ENCODE data around the gene PDPK1. TPM values are rescaled to one million over a fixed set of nuclear protein-coding genes. Genes with fewer than 3 reads are reported as not detected.
A peak's percentile ranks its signal among the peaks of the same experiment; 100 is the strongest.
"Not testable (repeated sequence)": the region's sequence is repeated elsewhere in the genome, so short reads cannot be mapped to it uniquely, and the experiment has no call there.

Gene PDPK1
- total RNA-seq, 2 donors from 2014 or later, result 53.0 to 53.8 TPM

DNA sequence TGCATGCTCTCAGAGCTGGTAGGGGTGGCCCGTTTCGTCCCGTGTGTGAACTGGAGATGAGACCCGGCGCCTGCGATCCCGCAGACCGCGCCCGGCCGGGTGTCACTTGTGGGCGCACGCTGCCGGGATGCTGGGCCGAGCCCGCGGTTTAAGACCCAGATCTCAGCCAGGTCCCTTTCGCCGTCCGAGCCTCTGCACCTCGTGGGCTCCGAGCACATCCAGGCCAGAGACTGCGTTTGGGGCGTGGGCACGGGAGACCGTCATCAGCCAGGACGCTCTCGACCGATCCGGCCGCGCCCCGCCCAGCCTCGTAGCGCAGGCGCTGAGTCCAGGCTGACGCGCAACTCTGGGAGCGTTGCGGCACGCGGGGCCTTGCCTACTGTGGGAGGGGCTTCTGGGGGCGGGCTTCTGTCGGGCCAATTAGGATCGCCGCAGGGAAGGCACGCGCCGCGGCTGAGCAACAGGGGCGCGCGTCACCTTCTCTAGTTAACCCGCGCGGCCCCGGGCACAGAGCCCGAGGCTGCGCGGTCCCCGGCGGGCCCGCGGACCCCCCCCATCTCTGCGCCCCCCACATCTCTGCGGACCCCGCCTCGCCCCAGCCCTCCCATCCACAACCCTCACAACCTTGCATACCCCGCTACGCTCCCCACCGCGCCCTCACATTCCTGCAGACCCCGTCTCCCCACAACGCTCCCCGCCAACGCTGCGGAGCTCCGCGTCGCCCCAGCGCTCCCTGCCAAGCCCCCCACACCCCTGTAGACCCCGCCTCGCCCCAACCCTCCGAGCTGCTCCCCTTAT is 5.9 kb upstream of the PDPK1 start:
- ATAC-seq (replicated peaks in 1 of 2), result peak; percentile 90 to 92
- Mint-ChIP-seq H3K4me3 (peak overlapping the region; percentile 94 to 100), H3K27me3 (ENCODE audit: low read depth) (no peaks in the 10 kb centered on the region)

GRCh38 chr16:2532494-2533141 is 5.2 kb upstream of the PDPK1 start:
- Mint-ChIP-seq H3K27me3 (ENCODE audit: low read depth) (no peaks in the 10 kb centered on the region), H3K4me3 (peak overlapping the region; percentile 94 to 100), H3K27ac (peak overlapping the region; percentile 95), H3K36me3 (ENCODE audit: insufficient read depth in 2 of 2) (peaks cover 2% of the 10 kb centered on the region in 2 donors), H3K9me3 (no peaks in the 10 kb centered on the region), H3K4me1 (ENCODE audit: low read depth) (peaks cover 36% of the 10 kb centered on the region)
- ATAC-seq (replicated peaks in 1 of 2) (peak; percentile 40 to 45), DNase-seq (peak; percentile 78 to 79)

More for the DNA sequence above, 5.9 kb upstream of the PDPK1 start:
- peaks cover 2 to 4% of the 10 kb centered on the region in 2 donors for H3K36me3 Mint-ChIP-seq (ENCODE audit: insufficient read depth in 2 of 2)
- no peaks in the 10 kb centered on the region for H3K9me3 Mint-ChIP-seq
- H3K4me1 Mint-ChIP-seq (ENCODE audit: low read depth), result peaks cover 30% of the 10 kb centered on the region
- DNase-seq, result peak; percentile 98 to 99
- peak overlapping the region; percentile 95 for H3K27ac Mint-ChIP-seq

DNA sequence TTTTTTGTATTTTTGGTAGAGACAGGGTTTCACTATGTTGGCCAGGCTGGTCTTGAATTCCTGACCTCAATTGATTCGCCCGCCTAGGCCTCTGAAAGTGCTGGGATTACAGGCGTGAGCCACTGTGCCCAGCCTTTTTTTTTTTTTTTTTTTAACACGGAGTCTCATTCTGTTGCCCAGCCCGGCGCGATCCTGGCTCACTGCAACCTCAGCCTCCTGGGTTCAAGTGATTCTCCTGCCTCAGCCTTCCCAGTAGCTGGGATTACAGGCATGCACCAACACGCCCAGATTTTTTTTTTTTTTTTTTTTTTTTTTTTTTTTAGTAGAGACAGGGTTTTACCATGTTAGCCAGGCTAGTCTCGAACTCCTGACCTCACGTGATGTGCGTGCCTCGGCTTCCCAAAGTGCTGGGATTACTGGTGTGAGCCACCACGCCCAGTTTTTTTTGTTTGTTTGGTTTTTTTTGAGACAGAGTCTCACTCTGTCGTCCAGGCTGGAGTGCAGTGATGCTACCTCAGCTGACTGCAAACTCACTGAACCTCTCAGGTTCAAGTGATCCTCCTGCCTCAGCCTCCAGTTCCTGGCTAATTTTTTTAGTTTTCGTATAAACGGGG is 4.6 kb upstream of the PDPK1 start:
- not testable (repeated sequence) for ATAC-seq (replicated peaks in 1 of 2)
- H3K27ac Mint-ChIP-seq, result peak overlapping the region; percentile 95
- H3K4me3 Mint-ChIP-seq, result peak overlapping the region; percentile 94 to 100

DNA sequence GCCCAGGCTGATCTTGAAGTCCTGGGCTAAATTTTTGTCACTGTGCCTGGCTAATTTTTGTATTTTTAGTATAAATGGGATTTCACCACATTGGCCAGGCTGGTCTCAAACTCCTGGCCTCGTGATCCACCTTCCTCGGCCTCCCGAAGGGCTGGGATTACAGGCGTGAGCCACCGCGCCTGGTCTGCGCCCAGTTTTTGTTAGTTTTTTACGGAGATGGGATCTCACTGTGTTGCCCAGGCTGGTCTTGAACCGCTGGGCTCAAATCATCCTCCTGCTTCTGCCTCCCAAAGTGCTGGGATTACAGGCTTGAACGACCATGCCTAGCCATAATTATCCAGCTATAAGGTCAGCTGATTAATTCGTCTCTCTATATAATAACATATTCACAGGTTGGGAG is 3.9 kb upstream of the PDPK1 start:
- Mint-ChIP-seq H3K9me3 (no peaks in the 10 kb centered on the region), H3K27ac (peak overlapping the region; percentile 81), H3K4me3 (peak overlapping the region; percentile 69 to 74), H3K36me3 (ENCODE audit: insufficient read depth in 2 of 2) (peaks cover 2 to 4% of the 10 kb centered on the region in 2 donors), H3K27me3 (ENCODE audit: low read depth) (no peaks in the 10 kb centered on the region), H3K4me1 (ENCODE audit: low read depth) (peaks cover 40% of the 10 kb centered on the region)
- DNase-seq, result no peak
- no peak for ATAC-seq (replicated peaks in 1 of 2)

More for the DNA sequence above, 4.6 kb upstream of the PDPK1 start:
- DNase-seq; H3K27me3 Mint-ChIP-seq (ENCODE audit: low read depth); H3K9me3 Mint-ChIP-seq; H3K36me3 Mint-ChIP-seq (ENCODE audit: insufficient read depth in 2 of 2): not testable (repeated sequence)
- peaks cover 36% of the 10 kb centered on the region for H3K4me1 Mint-ChIP-seq (ENCODE audit: low read depth)

DNA sequence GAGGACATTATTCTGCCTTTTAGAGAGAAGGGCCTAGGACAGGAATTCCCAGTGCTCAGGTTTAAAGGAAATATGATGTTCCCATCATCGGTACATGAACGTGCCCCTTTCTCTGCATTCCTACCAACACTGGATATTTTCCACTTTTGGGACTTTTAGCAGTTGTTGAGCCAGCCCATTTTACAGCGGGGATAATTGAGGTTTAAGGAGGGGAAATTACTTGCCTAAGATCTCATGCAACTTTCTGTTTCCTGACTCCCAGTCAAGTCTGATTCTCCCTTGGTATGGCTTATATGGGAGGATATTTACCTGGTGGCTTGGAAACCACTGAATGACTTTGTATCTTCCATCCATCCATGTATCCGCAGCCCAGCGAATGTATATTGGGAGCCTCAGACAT is 3.5 kb upstream of the PDPK1 start:
- peaks cover 45% of the 10 kb centered on the region for H3K4me1 Mint-ChIP-seq (ENCODE audit: low read depth)
- H3K27ac Mint-ChIP-seq, result peak overlapping the region; percentile 81
- not testable (repeated sequence) for H3K27me3 Mint-ChIP-seq (ENCODE audit: low read depth); DNase-seq; H3K9me3 Mint-ChIP-seq; ATAC-seq (replicated peaks in 1 of 2); H3K36me3 Mint-ChIP-seq (ENCODE audit: insufficient read depth in 2 of 2)
- H3K4me3 Mint-ChIP-seq, result peak overlapping the region in 1 of 2 donors; percentile 69

- no peaks in the 10 kb centered on the region for H3K27me3 Mint-ChIP-seq (ENCODE audit: low read depth)
- peaks cover 57% of the 10 kb centered on the region for H3K4me1 Mint-ChIP-seq (ENCODE audit: low read depth)
- H3K4me3 Mint-ChIP-seq, result no peak overlapping the region
- DNase-seq (no peak), ATAC-seq (replicated peaks in 1 of 2) (no peak)
- peaks cover 2 to 3% of the 10 kb centered on the region in 2 donors for H3K36me3 Mint-ChIP-seq (ENCODE audit: insufficient read depth in 2 of 2)
- H3K9me3 Mint-ChIP-seq, result no peaks in the 10 kb centered on the region
- no peak overlapping the region for H3K27ac Mint-ChIP-seq
Measured at GRCh38 chr16:2535625-2536013, 2.2 kb upstream of the PDPK1 start.

GRCh38 chr16:2539192-2539844 is 1.5 kb downstream of the PDPK1 start:
- not testable (repeated sequence) for H3K9me3 Mint-ChIP-seq; DNase-seq; ATAC-seq (replicated peaks in 1 of 2); H3K27me3 Mint-ChIP-seq (ENCODE audit: low read depth); H3K36me3 Mint-ChIP-seq (ENCODE audit: insufficient read depth in 2 of 2)
- peaks cover 46% of the 10 kb centered on the region for H3K4me1 Mint-ChIP-seq (ENCODE audit: low read depth)
- H3K27ac Mint-ChIP-seq, result peak overlapping the region; percentile 58
- H3K4me3 Mint-ChIP-seq, result peak overlapping the region; percentile 88 to 98

DNA sequence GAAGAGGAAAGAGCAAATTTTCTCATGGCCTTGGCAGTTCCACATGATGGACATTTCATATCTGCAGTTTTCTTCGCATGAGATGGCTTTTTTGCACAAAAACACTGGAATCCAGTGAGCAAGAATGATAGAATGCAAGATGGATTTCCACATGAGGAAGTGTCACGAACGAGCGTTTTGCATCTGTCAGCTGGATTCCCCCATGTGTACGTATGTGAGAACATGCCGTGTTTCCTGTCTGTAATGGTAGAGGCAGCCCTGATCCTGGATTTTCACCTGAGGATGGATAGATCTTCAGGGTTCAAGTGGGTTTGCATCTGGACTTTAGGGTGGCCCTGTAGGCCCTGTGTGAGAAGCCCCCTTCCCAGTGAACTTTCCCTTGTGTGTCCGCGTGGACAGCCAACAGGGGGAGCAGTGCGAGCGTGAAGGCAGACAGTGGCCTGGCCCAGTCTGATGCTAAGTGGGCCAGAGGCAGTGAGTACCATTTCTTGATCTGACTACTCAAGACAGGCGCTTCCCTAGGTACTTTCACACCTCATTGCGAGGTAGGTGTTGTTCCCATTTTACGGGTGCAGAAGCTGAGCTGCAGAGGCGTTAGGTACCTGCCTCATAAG is 2.1 kb downstream of the PDPK1 start:
- not testable (repeated sequence) for H3K27me3 Mint-ChIP-seq (ENCODE audit: low read depth); H3K9me3 Mint-ChIP-seq; H3K36me3 Mint-ChIP-seq (ENCODE audit: insufficient read depth in 2 of 2)
- H3K4me3 Mint-ChIP-seq, result peak overlapping the region; percentile 88 to 98
- ATAC-seq (replicated peaks in 1 of 2), result peak in 1 of 2 donors; percentile 37
- peaks cover 50% of the 10 kb centered on the region for H3K4me1 Mint-ChIP-seq (ENCODE audit: low read depth)
- DNase-seq, result peak; percentile 50 to 59
- H3K27ac Mint-ChIP-seq, result peak overlapping the region; percentile 15

- peaks cover 55% of the 10 kb centered on the region for H3K4me1 Mint-ChIP-seq (ENCODE audit: low read depth)
- H3K4me3 Mint-ChIP-seq, result peak overlapping the region; percentile 24 to 48
Measured at GRCh38 chr16:2540912-2541311, 3.1 kb downstream of the PDPK1 start.

GRCh38 chr16:2541409-2541808 is 3.6 kb downstream of the PDPK1 start:
- Mint-ChIP-seq H3K4me1 (ENCODE audit: low read depth) (peaks cover 59% of the 10 kb centered on the region), H3K4me3 (peak overlapping the region in 1 of 2 donors; percentile 48)
- not testable (repeated sequence) for DNase-seq; H3K27me3 Mint-ChIP-seq (ENCODE audit: low read depth); H3K36me3 Mint-ChIP-seq (ENCODE audit: insufficient read depth in 2 of 2); H3K27ac Mint-ChIP-seq; H3K9me3 Mint-ChIP-seq; ATAC-seq (replicated peaks in 1 of 2)

More at GRCh38 chr16:2540912-2541311, 3.1 kb downstream of the PDPK1 start:
- not testable (repeated sequence) for H3K36me3 Mint-ChIP-seq (ENCODE audit: insufficient read depth in 2 of 2); H3K9me3 Mint-ChIP-seq; ATAC-seq (replicated peaks in 1 of 2); H3K27me3 Mint-ChIP-seq (ENCODE audit: low read depth); DNase-seq
- H3K27ac Mint-ChIP-seq, result peak overlapping the region; percentile 30

DNA sequence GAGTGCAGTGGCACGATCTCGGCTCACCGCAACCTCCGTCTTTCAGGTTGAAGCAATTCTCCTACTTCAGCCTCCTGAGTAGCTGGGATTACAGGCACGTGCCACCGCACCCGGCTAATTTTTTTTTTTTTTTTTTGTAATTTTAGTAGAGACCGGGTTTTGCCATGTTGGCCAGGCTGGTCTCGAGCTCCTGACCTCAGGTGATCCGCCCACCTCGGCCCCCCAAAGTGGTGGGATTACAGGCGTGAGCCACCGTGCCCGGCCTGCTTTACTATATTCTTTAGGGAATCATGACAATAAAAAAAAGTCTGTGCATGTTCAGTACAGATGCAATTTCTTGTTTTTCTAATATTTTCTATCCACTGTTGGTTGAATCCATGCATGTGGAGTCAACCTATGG is 6.0 kb downstream of the PDPK1 start:
- H3K27me3 Mint-ChIP-seq (ENCODE audit: low read depth); DNase-seq; H3K9me3 Mint-ChIP-seq; ATAC-seq (replicated peaks in 1 of 2); H3K4me3 Mint-ChIP-seq; H3K36me3 Mint-ChIP-seq (ENCODE audit: insufficient read depth in 2 of 2); H3K27ac Mint-ChIP-seq: not testable (repeated sequence)
- H3K4me1 Mint-ChIP-seq (ENCODE audit: low read depth), result peaks cover 46% of the 10 kb centered on the region

DNA sequence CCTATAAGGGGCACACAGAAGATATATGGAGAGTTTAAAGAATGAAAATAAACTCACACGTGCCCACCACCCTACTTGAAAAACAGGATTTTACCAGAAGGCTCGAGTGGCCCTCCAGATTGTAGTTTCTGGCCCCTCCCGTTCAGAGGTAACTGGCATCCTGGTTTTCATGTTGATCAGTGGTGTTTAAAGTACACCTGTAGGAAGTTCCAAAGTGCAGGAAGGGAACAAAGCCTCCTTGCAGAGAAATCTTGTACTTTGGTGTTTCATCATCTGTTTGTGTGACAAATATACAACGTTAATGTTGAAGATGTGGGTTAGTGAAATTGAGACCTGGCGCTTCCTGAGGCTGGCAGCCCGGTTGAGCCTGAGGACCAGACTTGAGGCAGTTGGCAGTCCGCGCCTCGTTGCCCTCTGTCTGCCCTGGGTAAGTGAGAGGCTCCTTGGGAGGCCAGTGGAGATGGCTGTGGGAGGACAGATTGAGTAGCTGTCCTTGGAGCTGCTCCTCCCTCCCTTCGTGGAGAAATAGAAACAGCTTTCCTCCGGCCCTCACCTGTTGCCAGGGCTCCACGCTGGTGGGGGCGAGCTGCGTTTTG is 12.6 kb downstream of the PDPK1 start:
- DNase-seq; H3K27me3 Mint-ChIP-seq (ENCODE audit: low read depth); H3K9me3 Mint-ChIP-seq; H3K4me1 Mint-ChIP-seq (ENCODE audit: low read depth); H3K36me3 Mint-ChIP-seq (ENCODE audit: insufficient read depth in 2 of 2); H3K4me3 Mint-ChIP-seq; H3K27ac Mint-ChIP-seq; ATAC-seq (replicated peaks in 1 of 2): not testable (repeated sequence)

Data from activated T-cell treated with anti-CD3 and anti-CD28 coated beads, Interleukin-2, amount 50 U/mL, for 72 hours (primary cell).